CD4-positive, alpha-beta T cell (primary cell): Measurements from ENCODE around the gene ZGRF1. TPM values are rescaled to one million over a fixed set of nuclear protein-coding genes. Genes with fewer than 3 reads are reported as not detected.

Source experiments
- ATAC-seq: fragments of 200-7000 bp; cut with Tn5 transposase; one replicate; pipeline ENCODE4 v1.10.0; 2022; ENCODE audit warnings: mild to moderate bottlenecking; ENCODE audit not compliant: poor library complexity
- CTCF ChIA-PET: fragments of 350-600 bp; sonication (Branson Sonifier 250); formaldehyde crosslinking; loops from one replicate; lab custom pipeline; 2021; ENCODE audit warnings: antibody characterized with exemption, inconsistent platforms; lab: Charles Lee
- POLR2A ChIA-PET: fragments of 350-600 bp; sonication (Branson Sonifier 250); formaldehyde crosslinking; loops from one replicate; lab custom pipeline; 2021; ENCODE audit warnings: antibody characterized with exemption, inconsistent platforms; lab: Charles Lee
- DNase-seq, 14 experiments: peaks; one replicate each; pipeline ENCODE4 v3.0.0-alpha.2; 2013 to 2020; ENCODE audit warnings: mixed read lengths in 2 of 14
- H3K27ac ChIP-seq, 2 donors: one replicate each; pipeline versions ENCODE4 v1.5.1 to v1.7.0; 2013; ENCODE audit warnings: low read length in 2 of 2, low read depth in 1 of 2, mild to moderate bottlenecking in 1 of 2
- H3K27me3 ChIP-seq, 2 experiments: 1 replicate in 1 of 2; 2 replicates in 1 of 2; pipeline versions ENCODE4 v1.6.1 to v1.7.0; 2013; ENCODE audit warnings: low read length in 2 of 2, control low read depth in 1 of 2, mild to moderate bottlenecking in 1 of 2, moderate library complexity in 1 of 2; ENCODE audit not compliant: insufficient read depth in 2 of 2, control insufficient read depth in 1 of 2
- H3K36me3 ChIP-seq: one replicate; pipeline ENCODE4 v1.6.1; 2013; ENCODE audit warnings: low read length, control low read depth; ENCODE audit not compliant: insufficient read depth
- H3K4me1 ChIP-seq: one replicate; pipeline ENCODE4 v1.6.1; 2013; ENCODE audit warnings: low read length, control low read depth; ENCODE audit not compliant: insufficient read depth
- H3K4me3 ChIP-seq: one replicate; pipeline ENCODE4 v1.5.1; 2013; ENCODE audit warnings: mild to moderate bottlenecking, low read length, moderate library complexity
- H3K9me3 ChIP-seq, 2 experiments: 1 replicate in 1 of 2; 2 replicates in 1 of 2; pipeline versions ENCODE4 v1.6.1 to v1.7.0; 2013; ENCODE audit warnings: low read length in 2 of 2, mild to moderate bottlenecking in 2 of 2, control low read depth in 1 of 2, moderate library complexity in 1 of 2; ENCODE audit not compliant: control insufficient read depth in 1 of 2, insufficient read depth in 1 of 2
- H3K27ac Mint-ChIP-seq: one replicate; pipeline ENCODE4 v1.8.0; 2020; ENCODE audit warnings: mixed read lengths
- H3K27me3 Mint-ChIP-seq: one replicate; pipeline ENCODE4 v1.8.0; 2021; ENCODE audit warnings: mixed read lengths
- H3K36me3 Mint-ChIP-seq: one replicate; pipeline ENCODE4 v1.8.0; 2021; ENCODE audit warnings: low read depth, mixed read lengths
- H3K4me1 Mint-ChIP-seq: one replicate; pipeline ENCODE4 v1.8.0; 2021; ENCODE audit warnings: low read depth, mixed read lengths
- H3K4me3 Mint-ChIP-seq: one replicate; pipeline ENCODE4 v1.8.0; 2020; ENCODE audit warnings: mild to moderate bottlenecking, mixed read lengths
- H3K9me3 Mint-ChIP-seq: one replicate; pipeline ENCODE4 v1.8.0; 2020; ENCODE audit warnings: mixed read lengths
- intact Hi-C, 2 experiments: fragments of 100-400 bp; cut with DNase I in 1 of 2; cut with micrococcal nuclease in 1 of 2; formaldehyde crosslinking; loops; one replicate each; pipeline versions ENCODE4 v1.15.1 to v1.9.0; 2023 to 2025; cut with DNase I, micrococcal nuclease
- total RNA-seq, 174 experiments: library from RNA in 2 of 174; stranded (reverse) in 2 of 174; gene quantifications; one replicate each; pipeline ENCODE4 v1.2.3 and lab custom pipeline; 2021 to 2026
- TF ChIP-seq, protein P1 (sequence below): fragments of 200-600 bp; IDR thresholded peaks from one replicate; pipeline ENCODE4 v1.8.0; 2022; ENCODE audit warnings: antibody characterized with exemption, mild to moderate bottlenecking

Gene ZGRF1
- total RNA-seq, 2 experiments from 2014 or later = 11.3 to 11.7 TPM

DNA sequence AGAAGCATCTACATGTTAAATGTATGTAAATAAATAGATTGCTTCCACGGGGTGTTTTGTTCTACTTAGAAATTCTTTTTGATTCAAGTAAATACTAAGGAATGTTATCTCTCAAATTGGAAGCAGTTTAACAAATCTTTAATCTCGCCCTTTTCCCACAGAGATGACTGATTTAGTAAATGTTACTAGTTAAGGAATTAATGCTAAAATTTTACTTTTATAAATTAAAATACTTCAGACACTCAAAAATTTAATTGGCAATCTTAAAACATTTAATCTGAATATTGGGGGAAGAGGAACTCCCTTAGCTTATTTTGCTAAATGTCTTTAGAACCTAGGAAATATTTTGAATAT, 12.3 kb upstream of the ZGRF1 start:
- H3K27me3 ChIP-seq = no peaks in the 10 kb centered on the region
- no peak overlapping the region for H3K4me3 Mint-ChIP-seq
- peaks cover 76% of the 10 kb centered on the region for H3K36me3 Mint-ChIP-seq
- no peak overlapping the region for H3K27ac ChIP-seq
- H3K4me1 Mint-ChIP-seq = no peaks in the 10 kb centered on the region
- ATAC-seq (no peak), DNase-seq (no peak)
- H3K4me1 ChIP-seq = no peaks in the 10 kb centered on the region
- no peaks in the 10 kb centered on the region for H3K9me3 Mint-ChIP-seq
- POLR2A ChIA-PET = no interaction called here
- H3K9me3 ChIP-seq = no peaks in the 10 kb centered on the region
- peaks cover 89% of the 10 kb centered on the region for H3K36me3 ChIP-seq
- intact Hi-C loops = no loop called here
- no peak overlapping the region for H3K27ac Mint-ChIP-seq
- no peak overlapping the region for H3K4me3 ChIP-seq
- no peaks in the 10 kb centered on the region for H3K27me3 Mint-ChIP-seq
- TF ChIP-seq, protein P1, sequence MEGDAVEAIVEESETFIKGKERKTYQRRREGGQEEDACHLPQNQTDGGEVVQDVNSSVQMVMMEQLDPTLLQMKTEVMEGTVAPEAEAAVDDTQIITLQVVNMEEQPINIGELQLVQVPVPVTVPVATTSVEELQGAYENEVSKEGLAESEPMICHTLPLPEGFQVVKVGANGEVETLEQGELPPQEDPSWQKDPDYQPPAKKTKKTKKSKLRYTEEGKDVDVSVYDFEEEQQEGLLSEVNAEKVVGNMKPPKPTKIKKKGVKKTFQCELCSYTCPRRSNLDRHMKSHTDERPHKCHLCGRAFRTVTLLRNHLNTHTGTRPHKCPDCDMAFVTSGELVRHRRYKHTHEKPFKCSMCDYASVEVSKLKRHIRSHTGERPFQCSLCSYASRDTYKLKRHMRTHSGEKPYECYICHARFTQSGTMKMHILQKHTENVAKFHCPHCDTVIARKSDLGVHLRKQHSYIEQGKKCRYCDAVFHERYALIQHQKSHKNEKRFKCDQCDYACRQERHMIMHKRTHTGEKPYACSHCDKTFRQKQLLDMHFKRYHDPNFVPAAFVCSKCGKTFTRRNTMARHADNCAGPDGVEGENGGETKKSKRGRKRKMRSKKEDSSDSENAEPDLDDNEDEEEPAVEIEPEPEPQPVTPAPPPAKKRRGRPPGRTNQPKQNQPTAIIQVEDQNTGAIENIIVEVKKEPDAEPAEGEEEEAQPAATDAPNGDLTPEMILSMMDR = no peak
- CTCF ChIA-PET = no interaction called here

DNA sequence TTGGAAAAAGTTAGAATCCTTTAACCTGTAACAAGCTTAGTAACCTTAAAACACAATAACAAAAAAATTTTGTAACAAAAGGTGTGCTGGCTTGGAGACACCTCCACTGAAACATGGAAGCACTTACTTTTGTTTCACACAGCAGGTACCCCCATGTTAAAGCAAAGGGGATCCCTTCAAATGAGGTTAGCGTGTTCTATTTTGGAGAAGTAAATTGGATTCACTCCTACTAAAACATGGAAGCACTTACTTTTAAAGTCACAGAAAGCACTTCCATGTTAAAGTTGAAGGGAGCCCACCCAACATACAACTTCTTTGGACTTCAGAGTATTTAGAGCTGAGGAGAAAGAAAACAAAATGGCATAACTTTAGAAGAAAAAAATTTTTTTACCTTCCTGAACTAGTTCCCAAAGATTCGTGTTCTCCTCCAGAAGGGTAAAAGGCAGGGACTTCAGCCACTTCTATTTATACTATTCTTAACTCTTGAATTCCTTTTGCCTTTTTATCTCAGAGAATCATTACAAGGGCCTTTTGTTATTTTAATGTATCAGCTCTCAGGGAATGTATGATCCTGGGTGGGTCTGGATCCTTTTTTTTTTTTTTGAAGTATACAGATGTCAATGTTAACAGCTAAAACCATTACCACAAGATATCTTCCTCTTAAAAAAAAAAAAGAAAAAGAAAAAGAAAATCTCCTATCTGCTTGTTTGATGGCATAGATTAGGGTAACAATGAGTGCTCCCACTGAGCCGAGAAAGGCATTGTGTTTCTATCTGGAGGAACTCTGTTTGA, 11.8 kb upstream of the ZGRF1 start:
- no peaks in the 10 kb centered on the region for H3K9me3 ChIP-seq
- no peaks in the 10 kb centered on the region for H3K4me1 ChIP-seq
- DNase-seq (no peak), ATAC-seq (no peak)
- no peak overlapping the region for H3K27ac ChIP-seq
- intact Hi-C loops = no loop called here
- Mint-ChIP-seq H3K27ac (no peak overlapping the region), H3K4me1 (no peaks in the 10 kb centered on the region), H3K27me3 (no peaks in the 10 kb centered on the region), H3K36me3 (peaks cover 76% of the 10 kb centered on the region), H3K4me3 (no peak overlapping the region), H3K9me3 (no peaks in the 10 kb centered on the region)
- no peak overlapping the region for H3K4me3 ChIP-seq
- CTCF ChIA-PET = no interaction called here
- no peaks in the 10 kb centered on the region for H3K27me3 ChIP-seq
- TF ChIP-seq, protein P1 = no peak
- H3K36me3 ChIP-seq = peaks cover 88% of the 10 kb centered on the region
- POLR2A ChIA-PET = no interaction called here

DNA sequence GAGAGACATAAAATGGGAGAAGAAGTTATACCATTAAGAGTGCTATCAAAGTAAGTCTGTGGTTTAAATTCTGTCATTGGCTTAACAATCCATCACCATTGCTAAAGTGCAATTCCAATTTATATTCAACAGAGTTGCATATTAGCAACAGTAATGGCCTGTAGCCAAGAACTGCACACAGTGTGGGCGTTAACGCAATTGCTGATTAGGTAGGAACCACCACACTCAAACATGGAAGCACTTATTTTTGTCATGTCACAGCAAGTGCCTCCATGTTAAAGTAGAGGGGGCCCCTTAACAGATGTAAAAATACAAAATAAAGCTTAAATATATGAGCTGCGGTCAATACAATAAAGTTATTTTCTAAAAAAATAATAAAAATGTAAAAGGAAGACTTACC, 11.1 kb upstream of the ZGRF1 start:
- Histone ChIP-seq H3K36me3 (peaks cover 82% of the 10 kb centered on the region), H3K4me3 (no peak overlapping the region), H3K4me1 (no peaks in the 10 kb centered on the region), H3K9me3 (no peaks in the 10 kb centered on the region), H3K27ac (no peak overlapping the region), H3K27me3 (no peaks in the 10 kb centered on the region)
- ATAC-seq = no peak
- Mint-ChIP-seq H3K9me3 (no peaks in the 10 kb centered on the region), H3K27me3 (no peaks in the 10 kb centered on the region), H3K4me3 (no peak overlapping the region), H3K4me1 (peaks cover 5% of the 10 kb centered on the region), H3K36me3 (peaks cover 80% of the 10 kb centered on the region), H3K27ac (no peak overlapping the region)
- DNase-seq = no peak
- TF ChIP-seq, protein P1 = no peak
- ChIA-PET CTCF (no interaction called here), POLR2A (no interaction called here)
- intact Hi-C loops = no loop called here
